Thyroid gland (tissue), 4 donors: ENCODE data around the gene TBPL2.

Experiments used
- CTCF ChIP-seq, 6 experiments: fragments of 200-600 bp in 3 of 6; fragments of 450-650 bp in 3 of 6; sonication (generic) in 3 of 6; IDR thresholded peaks; one replicate each; pipeline ENCODE4 v1.5.1; 2016 to 2019; ENCODE audit warnings: antibody characterized with exemption in 6 of 6, mild to moderate bottlenecking in 2 of 6, inconsistent platforms in 1 of 6, moderate library complexity in 1 of 6
- POLR2A ChIP-seq, 2 donors: fragments of 450-650 bp; IDR thresholded peaks; one replicate each; pipeline ENCODE4 v1.6.1; 2017; ENCODE audit warnings: antibody characterized with exemption in 2 of 2, mild to moderate bottlenecking in 2 of 2, moderate library complexity in 1 of 2

DNA sequence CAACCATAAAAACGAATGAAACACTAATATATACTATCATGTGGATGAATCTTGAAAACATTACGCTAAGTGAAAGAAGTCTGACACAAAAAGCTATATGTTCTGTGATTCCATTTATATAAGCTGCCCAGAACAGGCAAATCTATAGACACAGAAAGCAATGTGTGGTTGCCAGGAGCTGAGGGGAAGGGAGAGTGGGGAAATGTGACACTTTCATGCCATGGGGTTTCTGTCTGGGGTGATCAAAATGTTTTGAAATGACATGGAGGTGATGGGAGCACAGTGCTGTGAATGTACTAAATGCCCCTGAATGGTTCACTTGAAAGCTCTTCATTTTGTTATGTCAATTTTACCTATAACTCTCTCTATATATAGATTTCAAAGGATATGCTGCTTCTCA is 58.9 kb downstream of the TBPL2 start:
- TF ChIP-seq CTCF (IDR thresholded peaks at IDR 0.05), result no peak
- no peak for TF ChIP-seq POLR2A (IDR thresholded peaks at IDR 0.05)
